Mesodermal cell (in vitro differentiated cells): Measurements from ENCODE around the gene FGF2.
A peak's percentile ranks its signal among the peaks of the same experiment; 100 is the strongest.
"Not testable (repeated sequence)": the region's sequence is repeated elsewhere in the genome, so short reads cannot be mapped to it uniquely, and the experiment has no call there.

Experiments used
- H3K27ac ChIP-seq: 2 replicates; pipeline ENCODE4 v1.7.0; 2013; ENCODE audit warnings: mild to moderate bottlenecking, low read depth, low read length, moderate library complexity; ENCODE audit not compliant: severe bottlenecking
- H3K36me3 ChIP-seq: 2 replicates; pipeline ENCODE4 v1.7.1; 2013; ENCODE audit warnings: mild to moderate bottlenecking, low read length, moderate library complexity; ENCODE audit not compliant: control insufficient read depth, insufficient read depth
- H3K4me1 ChIP-seq: one replicate; pipeline ENCODE4 v1.7.1; 2013; ENCODE audit warnings: mild to moderate bottlenecking, low read length; ENCODE audit not compliant: insufficient read depth, control insufficient read depth, poor library complexity, severe bottlenecking
- H3K4me3 ChIP-seq: 2 replicates; pipeline ENCODE4 v1.7.0; 2013; ENCODE audit warnings: low read length, control low read depth, mild to moderate bottlenecking; ENCODE audit not compliant: insufficient read depth, poor library complexity, severe bottlenecking; ENCODE audit errors: extremely low read depth
- H3K9me3 ChIP-seq: 2 replicates; pipeline ENCODE4 v1.7.1; 2013; ENCODE audit warnings: mild to moderate bottlenecking, low read length, moderate library complexity; ENCODE audit not compliant: control insufficient read depth
- WGBS, 2 experiments: methylation state at CpG; one replicate each; pipeline ENCODE4 v1.1.5; 2013; ENCODE audit warnings: missing lambda C conversion rate in 2 of 2; ENCODE audit not compliant: insufficient coverage in 2 of 2; 5-methylcytosine and 5-hydroxymethylcytosine counted together

The FGF2 gene

DNA sequence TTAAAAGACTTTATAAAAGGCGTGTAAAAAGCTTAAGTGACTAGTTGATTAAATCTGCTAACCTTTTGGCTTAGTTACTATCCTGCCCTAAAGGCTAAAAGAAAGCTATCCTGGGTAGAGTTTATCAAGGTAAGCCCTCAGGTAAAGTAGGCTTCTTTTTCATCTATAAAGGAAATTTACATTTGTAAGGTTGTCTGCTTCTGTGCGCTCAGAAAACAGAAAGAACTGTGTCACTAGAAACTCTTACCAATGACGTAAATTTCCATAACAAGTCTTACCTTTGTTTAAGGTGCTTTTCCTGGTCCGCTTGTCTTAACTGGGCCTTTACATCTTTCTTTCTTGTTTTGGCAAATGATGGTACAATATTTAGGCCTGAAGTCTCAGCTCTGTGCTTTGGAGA lies 37.7 kb upstream of the FGF2 start:
- Histone ChIP-seq H3K4me3 (no peak overlapping the region), H3K4me1 (peaks cover 5% of the 10 kb centered on the region), H3K9me3 (no peaks in the 10 kb centered on the region), H3K36me3 (no peaks in the 10 kb centered on the region), H3K27ac (no peak overlapping the region)
- WGBS, 2 experiments: 93 to 100% methylated on average over 1 to 3 of the region's 4 CpGs

DNA sequence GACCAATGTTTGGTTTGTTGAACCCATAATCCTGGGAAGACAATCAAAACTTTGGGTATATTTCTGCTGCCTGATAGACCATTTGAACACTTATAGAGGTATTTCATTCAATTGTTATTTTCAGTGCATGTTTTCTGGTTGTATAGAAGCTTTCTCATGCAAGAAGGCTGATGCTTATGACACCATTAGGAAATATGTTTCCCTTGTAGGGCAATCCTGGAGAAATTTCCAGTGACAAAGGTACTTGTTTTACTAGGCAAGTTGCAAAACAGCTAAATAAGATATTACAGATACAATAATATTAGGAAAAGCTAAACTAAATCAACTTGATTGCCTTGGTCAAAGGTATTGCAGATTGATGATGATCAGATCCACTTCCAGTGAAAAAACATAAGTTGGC lies 32.8 kb upstream of the FGF2 start:
- Histone ChIP-seq H3K4me3 (no peak overlapping the region), H3K36me3 (no peaks in the 10 kb centered on the region), H3K27ac (no peak overlapping the region), H3K9me3 (no peaks in the 10 kb centered on the region), H3K4me1 (peaks cover 17% of the 10 kb centered on the region)

DNA sequence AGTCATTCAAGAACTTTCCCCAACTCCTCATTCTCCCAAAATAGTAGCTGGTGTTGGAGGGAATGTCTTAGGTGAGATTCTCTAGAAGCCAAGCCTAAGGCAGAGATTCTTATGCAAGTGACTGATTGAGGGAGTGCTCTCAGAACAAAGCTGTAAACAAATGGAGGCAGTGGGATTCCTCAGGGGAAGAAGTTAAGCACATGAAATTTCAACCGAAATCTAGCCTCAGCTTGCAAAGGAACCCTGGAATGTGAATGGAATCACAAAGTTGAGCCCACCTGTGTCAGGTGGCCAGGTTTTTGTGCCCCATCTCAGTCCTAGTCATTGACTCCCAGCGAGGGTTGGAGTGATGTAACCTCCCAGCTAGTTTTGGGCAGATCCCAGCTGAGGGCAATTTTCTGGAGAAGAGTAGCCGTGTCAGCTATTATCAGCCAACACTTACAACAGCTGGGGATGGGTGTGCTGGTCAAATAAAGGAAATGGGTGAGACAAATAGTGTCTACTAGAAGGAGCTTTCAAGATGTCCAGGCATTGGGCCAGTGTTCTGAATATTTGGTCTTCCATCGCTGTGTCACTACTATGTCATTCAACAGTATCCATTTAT lies 29.7 kb upstream of the FGF2 start:
- Histone ChIP-seq H3K4me3 (no peak overlapping the region), H3K27ac (no peak overlapping the region), H3K4me1 (peaks cover 17% of the 10 kb centered on the region), H3K36me3 (no peaks in the 10 kb centered on the region), H3K9me3 (no peaks in the 10 kb centered on the region)
- 70 to 78% methylated on average over 1 to 3 of the region's 4 CpGs for WGBS, 2 experiments

DNA sequence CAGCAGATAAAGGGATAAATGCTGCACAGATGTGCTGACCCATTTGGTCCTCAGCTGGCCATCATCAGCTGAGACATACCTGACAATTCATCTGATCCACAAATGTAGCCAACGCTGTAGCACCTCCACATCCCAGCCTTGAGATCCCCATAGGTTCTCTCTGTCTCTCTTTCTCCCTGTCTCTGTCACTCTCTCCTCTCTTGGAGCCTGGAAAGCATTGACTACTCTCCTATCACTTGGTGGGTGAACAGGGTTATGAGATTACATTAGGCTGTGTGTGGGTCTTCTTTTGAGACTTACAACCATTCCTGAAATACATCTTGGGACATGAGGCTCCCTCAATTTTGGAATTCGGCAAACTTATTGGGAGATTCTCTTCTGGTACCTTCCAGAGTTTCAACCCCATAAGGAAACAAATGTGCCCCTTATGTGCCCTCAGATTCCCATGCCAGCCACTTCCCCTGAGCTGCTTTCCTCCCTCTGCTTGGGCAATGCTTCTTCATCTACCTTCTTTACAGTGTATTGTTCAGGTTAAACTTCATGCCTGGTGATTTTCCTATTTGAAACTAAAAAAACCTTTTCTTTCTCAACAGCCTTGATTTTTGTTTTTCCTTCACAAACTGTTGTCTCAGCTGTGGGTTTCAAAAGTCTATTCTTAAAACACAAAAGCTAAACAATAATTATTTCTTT lies 29.1 kb upstream of the FGF2 start:
- Histone ChIP-seq H3K9me3 (no peaks in the 10 kb centered on the region), H3K27ac (peak overlapping the region; percentile 75), H3K36me3 (no peaks in the 10 kb centered on the region), H3K4me1 (peaks cover 17% of the 10 kb centered on the region), H3K4me3 (no peak overlapping the region)
- 83% methylated on average over 2 of the region's 2 CpGs; no CpG with 5 or more reads in 1 of the 2 experiments for WGBS, 2 experiments

DNA sequence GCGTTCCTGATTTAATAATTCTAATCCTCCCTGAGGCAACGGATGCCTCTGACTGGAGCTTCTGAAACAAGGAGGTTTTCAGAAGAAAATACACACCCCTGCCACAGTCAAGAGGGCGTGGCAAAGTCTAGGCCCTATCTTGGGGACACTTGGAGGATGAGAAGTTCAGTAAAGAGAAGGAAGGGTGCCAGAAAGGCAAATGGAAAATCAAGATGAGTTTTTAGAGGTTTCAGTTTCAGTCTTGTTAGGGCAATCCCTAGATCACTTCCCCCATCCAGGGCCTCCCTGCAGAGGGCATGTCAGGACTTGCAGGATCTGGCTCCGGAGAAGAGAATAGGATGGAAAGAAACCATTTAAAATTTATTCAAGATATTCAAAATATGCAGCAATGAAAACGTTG lies 28.5 kb upstream of the FGF2 start:
- Histone ChIP-seq H3K27ac (peak overlapping the region; percentile 75), H3K4me3 (no peak overlapping the region)
- WGBS, 2 experiments: 78% methylated on average over 3 of the region's 5 CpGs; no CpG with 5 or more reads in 1 of the 2 experiments

DNA sequence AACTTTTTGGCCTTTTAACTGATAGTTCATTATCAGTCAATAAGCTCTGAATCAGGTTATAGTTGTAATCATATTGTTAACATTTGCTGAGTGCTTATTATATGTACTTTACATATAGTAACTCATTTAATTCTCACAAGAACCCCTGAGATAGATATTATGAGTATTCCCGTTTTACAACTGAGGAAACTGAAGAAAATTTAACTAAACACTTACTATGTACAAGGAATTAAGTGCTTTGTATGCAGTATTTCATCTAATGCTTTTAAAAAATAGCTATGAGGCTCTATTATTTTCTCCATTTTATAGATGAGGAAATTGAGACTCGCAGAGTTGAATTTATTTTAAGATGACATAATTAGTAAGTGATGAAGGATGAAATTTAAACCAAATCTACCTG lies 27.7 kb upstream of the FGF2 start:
- no peaks in the 10 kb centered on the region for H3K9me3 ChIP-seq
- H3K36me3 ChIP-seq: no peaks in the 10 kb centered on the region
- WGBS, 2 experiments: no CpG with 5 or more reads among the region's 2 CpGs
- peak overlapping the region; percentile 75 for H3K27ac ChIP-seq
- no peak overlapping the region for H3K4me3 ChIP-seq
- peaks cover 17% of the 10 kb centered on the region for H3K4me1 ChIP-seq

More for the DNA sequence above, 28.5 kb upstream of the FGF2 start:
- no peaks in the 10 kb centered on the region for H3K36me3 ChIP-seq
- peaks cover 17% of the 10 kb centered on the region for H3K4me1 ChIP-seq
- no peaks in the 10 kb centered on the region for H3K9me3 ChIP-seq

DNA sequence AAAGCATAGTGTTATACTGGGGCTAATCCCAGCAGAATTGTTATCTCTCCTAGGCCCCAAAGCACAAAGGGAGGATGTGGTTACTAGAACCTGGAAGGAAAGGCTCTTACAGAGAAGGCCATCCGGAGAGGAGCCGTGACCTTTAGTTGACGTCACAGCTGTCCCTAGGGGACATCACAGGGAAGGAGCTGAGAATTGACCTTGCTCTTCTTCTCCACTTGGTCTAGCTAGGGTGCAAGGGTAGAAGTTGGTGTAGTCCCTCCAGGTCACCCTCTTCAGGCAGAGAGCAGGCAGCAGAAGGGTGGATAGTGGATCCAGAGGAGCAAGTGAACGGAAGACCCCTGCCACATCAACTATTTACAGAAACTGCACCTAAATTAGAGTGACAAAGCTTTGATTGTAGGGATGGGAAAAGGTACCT lies 22.8 kb upstream of the FGF2 start:
- H3K4me1 ChIP-seq: no peaks in the 10 kb centered on the region
- H3K27ac ChIP-seq: no peak overlapping the region
- H3K36me3 ChIP-seq: no peaks in the 10 kb centered on the region
- no peak overlapping the region for H3K4me3 ChIP-seq
- no peaks in the 10 kb centered on the region for H3K9me3 ChIP-seq
- WGBS, 2 experiments: 90% methylated on average over 3 of the region's 4 CpGs; no CpG with 5 or more reads in 1 of the 2 experiments

DNA sequence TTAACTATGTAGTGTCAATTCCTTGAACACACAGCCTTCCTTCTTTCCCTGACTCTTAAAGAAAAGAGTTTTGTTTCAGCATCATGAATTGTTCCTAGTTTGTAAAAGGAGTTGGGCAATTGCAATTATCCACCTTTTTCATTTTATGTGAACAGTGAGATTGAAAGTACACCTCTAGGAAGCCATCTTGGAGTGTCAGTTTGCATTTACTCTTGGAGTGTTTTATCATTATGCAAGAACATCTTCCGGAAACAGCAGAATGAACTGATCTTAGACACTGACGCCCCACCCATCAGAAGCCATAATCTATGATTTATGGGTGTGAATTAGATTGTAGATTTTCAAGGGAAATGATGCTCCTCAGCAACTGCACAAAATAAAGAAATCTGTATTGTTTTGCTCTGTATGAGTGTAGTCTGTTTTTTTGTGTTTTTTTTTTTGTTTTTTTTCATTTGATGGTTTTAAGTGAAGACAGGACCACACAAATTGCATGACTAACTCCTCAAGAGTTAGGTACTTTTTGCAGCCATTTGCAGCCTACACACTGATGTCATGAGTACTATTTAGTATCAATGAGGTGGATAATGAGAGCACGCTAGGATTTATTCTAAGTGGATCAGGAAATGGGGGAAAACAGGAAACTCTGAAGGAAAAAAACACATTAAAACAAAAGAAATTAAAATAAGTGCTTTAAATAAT lies 19.5 kb upstream of the FGF2 start:
- H3K36me3 ChIP-seq: no peaks in the 10 kb centered on the region
- H3K4me3 ChIP-seq: no peak overlapping the region
- H3K9me3 ChIP-seq: no peaks in the 10 kb centered on the region
- no peaks in the 10 kb centered on the region for H3K4me1 ChIP-seq
- no CpG with 5 or more reads among the region's 3 CpGs for WGBS, 2 experiments
- H3K27ac ChIP-seq: no peak overlapping the region

DNA sequence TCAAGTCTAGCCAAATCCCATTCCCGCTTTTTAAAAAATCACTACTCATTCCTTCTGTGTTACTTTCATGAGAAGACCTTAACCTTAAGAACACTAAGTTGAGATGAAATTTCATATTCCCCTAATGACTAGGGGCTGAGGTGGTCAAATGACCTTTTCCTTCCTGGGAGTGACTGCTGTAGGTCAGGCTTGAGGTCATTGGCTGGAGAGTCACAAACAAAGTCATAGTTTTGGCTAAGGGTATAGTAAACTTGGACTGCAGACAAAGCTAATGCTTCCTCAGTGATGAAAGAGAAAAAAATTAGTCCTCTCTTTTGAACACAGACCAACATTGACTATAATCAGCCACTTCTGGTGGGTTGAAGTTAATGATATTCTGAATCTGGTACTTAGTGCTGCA lies 16.0 kb upstream of the FGF2 start:
- no CpG with 5 or more reads among the region's 1 CpG for WGBS, 2 experiments
- Histone ChIP-seq H3K9me3 (no peaks in the 10 kb centered on the region), H3K4me3 (no peak overlapping the region), H3K36me3 (no peaks in the 10 kb centered on the region), H3K27ac (no peak overlapping the region), H3K4me1 (no peaks in the 10 kb centered on the region)

DNA sequence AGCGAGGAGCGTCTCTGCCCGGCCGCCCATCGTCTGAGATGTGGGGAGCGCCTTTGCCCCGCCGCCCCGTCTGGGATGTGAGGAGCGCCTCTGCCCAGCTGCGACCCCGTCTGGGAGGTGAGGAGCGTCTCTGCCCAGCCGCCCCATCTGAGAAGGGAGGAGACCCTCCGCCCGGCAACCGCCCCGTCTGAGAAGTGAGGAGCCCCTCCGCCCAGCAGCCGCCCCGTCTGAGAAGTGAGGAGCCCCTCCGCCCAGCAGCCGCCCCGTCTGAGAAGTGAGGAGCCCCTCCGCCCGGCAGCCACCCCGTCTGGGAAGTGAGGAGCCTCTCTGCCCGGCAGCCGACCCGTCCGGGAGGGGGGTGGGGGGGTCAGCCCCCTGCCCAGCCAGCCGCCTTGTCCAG lies 14.8 kb upstream of the FGF2 start:
- H3K27ac ChIP-seq, H3K4me3 ChIP-seq, H3K9me3 ChIP-seq, H3K4me1 ChIP-seq, H3K36me3 ChIP-seq: not testable (repeated sequence)
- no CpG with 5 or more reads among the region's 32 CpGs for WGBS, 2 experiments

DNA sequence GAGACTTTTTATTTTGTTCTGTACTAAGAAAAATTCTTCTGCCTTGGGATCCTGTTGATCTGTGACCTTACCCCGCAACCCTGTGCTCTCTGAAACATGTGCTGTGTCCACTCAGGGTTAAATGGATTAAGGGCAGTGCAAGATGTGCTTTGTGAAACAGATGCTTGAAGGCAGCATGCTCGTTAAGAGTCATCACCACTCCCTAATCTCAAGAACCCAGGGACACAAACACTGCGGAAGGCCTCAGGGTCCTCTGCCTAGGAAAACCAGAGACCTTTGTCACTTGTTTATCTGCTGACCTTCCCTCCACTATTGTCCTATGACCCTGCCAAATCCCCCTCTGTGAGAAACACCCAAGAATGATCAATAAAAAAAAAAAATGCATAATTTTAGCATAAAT lies 13.8 kb upstream of the FGF2 start:
- WGBS, 2 experiments: 93 to 100% methylated on average over 1 to 2 of the region's 3 CpGs
- H3K9me3 ChIP-seq, H3K4me3 ChIP-seq, H3K4me1 ChIP-seq, H3K36me3 ChIP-seq, H3K27ac ChIP-seq: not testable (repeated sequence)
